HepG2 (cell line): ENCODE measurements around the gene MNAT1. TPM values are rescaled to one million over a fixed set of nuclear protein-coding genes. Genes with fewer than 3 reads are reported as not detected.

Experiments
- CENPT ChIP-seq: sonication (generic); formaldehyde crosslinking; IDR thresholded peaks from 2 replicates; pipeline ENCODE4 v1.8.0; 2022; ENCODE audit warnings: low read depth, mild to moderate bottlenecking, moderate library complexity, missing genetic modification reagents
- DDIT3 ChIP-seq: sonication (generic); formaldehyde crosslinking; IDR thresholded peaks from 2 replicates; pipeline ENCODE4 v1.4.0; 2020; ENCODE audit warnings: mild to moderate bottlenecking, missing genetic modification reagents
- EP300 ChIP-seq, 3 experiments: sonication (generic) in 1 of 3; formaldehyde crosslinking in 1 of 3; IDR thresholded peaks; 2 replicates each; pipeline versions ENCODE4 v1.5.1 to v1.6.1; 2011 to 2020; ENCODE audit warnings: low read depth in 2 of 3, low read length in 2 of 3, borderline replicate concordance in 1 of 3, improper control_type of control experiment in 1 of 3, mild to moderate bottlenecking in 1 of 3, missing genetic modification reagents in 1 of 3, moderate library complexity in 1 of 3
- GFI1 ChIP-seq: sonication (generic); formaldehyde crosslinking; IDR thresholded peaks from 2 replicates; pipeline ENCODE4 v1.5.0; 2020; ENCODE audit warnings: missing genetic modification reagents, mild to moderate bottlenecking, borderline replicate concordance
- GLMP ChIP-seq: sonication (generic); formaldehyde crosslinking; IDR thresholded peaks from 2 replicates; pipeline ENCODE4 v1.9.0; 2021; ENCODE audit warnings: missing genetic modification reagents, mild to moderate bottlenecking, borderline replicate concordance
- HNF4G ChIP-seq, 2 experiments: sonication (generic) in 1 of 2; formaldehyde crosslinking in 1 of 2; IDR thresholded peaks; 2 replicates each; pipeline versions ENCODE4 v1.4.0 to v1.6.1; 2011 to 2020; ENCODE audit warnings: borderline replicate concordance in 2 of 2, low read depth in 2 of 2, mild to moderate bottlenecking in 2 of 2, low read length in 1 of 2, missing genetic modification reagents in 1 of 2, moderate library complexity in 1 of 2
- PITX1 ChIP-seq: sonication (generic); formaldehyde crosslinking; IDR thresholded peaks from 2 replicates; pipeline ENCODE4 v1.5.1; 2020; ENCODE audit warnings: mild to moderate bottlenecking, missing genetic modification reagents
- SIX4 ChIP-seq: sonication (generic); formaldehyde crosslinking; IDR thresholded peaks from 2 replicates; pipeline ENCODE4 v1.4.0; 2020; ENCODE audit warnings: missing genetic modification reagents
- SNAPC5 ChIP-seq: sonication (generic); formaldehyde crosslinking; IDR thresholded peaks from 2 replicates; pipeline ENCODE4 v1.8.1; 2023; ENCODE audit warnings: mild to moderate bottlenecking, missing genetic modification reagents, borderline replicate concordance
- SUZ12 ChIP-seq: fragments of 150-350 bp; IDR thresholded peaks from 2 replicates; pipeline ENCODE4 v1.6.1; 2014; ENCODE audit warnings: low read depth, low read length
- TIGD3 ChIP-seq: sonication (generic); formaldehyde crosslinking; IDR thresholded peaks from 2 replicates; pipeline ENCODE4 v1.5.1; 2020; ENCODE audit warnings: mild to moderate bottlenecking, missing genetic modification reagents, borderline replicate concordance
- ZNF124 ChIP-seq: sonication (generic); formaldehyde crosslinking; IDR thresholded peaks from 2 replicates; pipeline ENCODE4 v1.4.0; 2020; ENCODE audit warnings: missing genetic modification reagents
- ZNF143 ChIP-seq: sonication (generic); formaldehyde crosslinking; IDR thresholded peaks from 2 replicates; pipeline ENCODE4 v1.4.0; 2020; ENCODE audit warnings: missing genetic modification reagents
- ZNF264 ChIP-seq: sonication (generic); formaldehyde crosslinking; IDR thresholded peaks from 2 replicates; pipeline ENCODE4 v1.4.0; 2020; ENCODE audit warnings: missing genetic modification reagents
- ZNF580 ChIP-seq: IDR thresholded peaks from 2 replicates; pipeline ENCODE4 v1.6.1; 2016; ENCODE audit warnings: low read depth, borderline replicate concordance
- ZNF609 ChIP-seq: sonication (generic); formaldehyde crosslinking; IDR thresholded peaks from 2 replicates; pipeline ENCODE4 v1.4.0; 2020; ENCODE audit warnings: mild to moderate bottlenecking, missing genetic modification reagents, borderline replicate concordance
- polyA plus RNA-seq, 8 experiments: library from polyadenylated mRNA; depleted of rRNA in 3 of 8; stranded (reverse) in 7 of 8; unstranded in 1 of 8; fragments of >200 nt; fragmentation: Illumina TruSeq in 4 of 8; extraction: Trizol in 4 of 8; gene quantifications; 2 replicates each; pipeline versions ENCODE4 v1.2.1 to v1.2.3, GENCODE V29; 2011 to 2016; ENCODE audit warnings: low read depth in 4 of 8, missing spikeins in 1 of 8, mixed read lengths in 1 of 8; ENCODE audit not compliant: insufficient read depth in 1 of 8
- total RNA-seq, 5 experiments: library from RNA; depleted of rRNA; stranded (reverse); fragments of >200 nt; fragmentation: Illumina TruSeq; extraction: Trizol; gene quantifications; 2 replicates each; pipeline ENCODE4 v1.2.3, GENCODE V29; 2016; ENCODE audit warnings: low read depth in 1 of 5

The MNAT1 gene
- total and polyA plus RNA-seq, 2 of the 13 experiments (the other 11 are each of a cell fraction or from before 2014, with no cell fraction given), result 49.2 to 94.8 TPM

- TF ChIP-seq ZNF580 (CRISPR knock-in tag) (no peak), HNF4G (IDR thresholded peaks at IDR 0.05; ENCODE audit: borderline replicate concordance, low read depth, low read length) (peak; percentile 76; the same call in 1 of the 2 replicates), HNF4G (CRISPR knock-in tag; IDR thresholded peaks at IDR 0.05; ENCODE audit: borderline replicate concordance, low read depth) (peak; percentile 40; the same call in 1 of the 2 replicates), CENPT (CRISPR knock-in tag) (no peak), GFI1 (CRISPR knock-in tag) (peak; percentile 35; the same call in 1 of the 2 replicates), PITX1 (CRISPR knock-in tag) (no peak), ZNF264 (CRISPR knock-in tag) (0 out of 2 replicates have a peak, but pooled peaks have one; percentile 44), SUZ12 (no peak), TIGD3 (CRISPR knock-in tag) (no peak), EP300 (IDR thresholded peaks at IDR 0.05; ENCODE audit: low read depth in 2 of 2, low read length in 2 of 2) (peak in 1 of 2 experiments; percentile 59; a peak in 2 of 4 replicates), EP300 (CRISPR knock-in tag; IDR thresholded peaks at IDR 0.05; ENCODE audit: borderline replicate concordance) (no peak), ZNF609 (CRISPR knock-in tag) (0 out of 2 replicates have a peak, but pooled peaks have one; percentile 18), SNAPC5 (no peak), DDIT3 (CRISPR knock-in tag) (no peak), GLMP (no peak), SIX4 (no peak), ZNF143 (CRISPR knock-in tag) (no peak), ZNF124 (CRISPR knock-in tag) (no peak)
These were observed 85.0 kb downstream of the MNAT1 start (continued) for GRCh38 chr14:60819575-60819974.
